ENCODE results near the gene CLEC10A.

Gene CLEC10A

DNA sequence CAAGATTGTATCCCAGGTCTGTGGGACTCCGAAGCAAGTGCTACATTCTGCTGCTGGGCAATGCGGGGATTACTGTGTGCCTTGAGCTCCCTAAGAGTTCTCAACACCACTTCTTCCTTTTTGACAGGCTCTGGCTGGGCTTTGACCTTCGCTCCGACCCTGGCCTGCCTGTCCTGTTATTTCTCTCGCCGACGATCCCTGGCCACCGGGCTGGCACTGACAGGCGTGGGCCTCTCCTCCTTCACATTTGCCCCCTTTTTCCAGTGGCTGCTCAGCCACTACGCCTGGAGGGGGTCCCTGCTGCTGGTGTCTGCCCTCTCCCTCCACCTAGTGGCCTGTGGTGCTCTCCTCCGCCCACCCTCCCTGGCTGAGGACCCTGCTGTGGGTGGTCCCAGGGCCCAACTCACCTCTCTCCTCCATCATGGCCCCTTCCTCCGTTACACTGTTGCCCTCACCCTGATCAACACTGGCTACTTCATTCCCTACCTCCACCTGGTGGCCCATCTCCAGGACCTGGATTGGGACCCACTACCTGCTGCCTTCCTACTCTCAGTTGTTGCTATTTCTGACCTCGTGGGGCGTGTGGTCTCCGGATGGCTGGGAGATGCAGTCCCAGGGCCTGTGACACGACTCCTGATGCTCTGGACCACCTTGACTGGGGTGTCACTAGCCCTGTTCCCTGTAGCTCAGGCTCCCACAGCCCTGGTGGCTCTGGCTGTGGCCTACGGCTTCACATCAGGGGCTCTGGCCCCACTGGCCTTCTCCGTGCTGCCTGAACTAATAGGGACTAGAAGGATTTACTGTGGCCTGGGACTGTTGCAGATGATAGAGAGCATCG, 41.8 kb downstream of the CLEC10A start:
- DNase-seq, result no peak

DNA sequence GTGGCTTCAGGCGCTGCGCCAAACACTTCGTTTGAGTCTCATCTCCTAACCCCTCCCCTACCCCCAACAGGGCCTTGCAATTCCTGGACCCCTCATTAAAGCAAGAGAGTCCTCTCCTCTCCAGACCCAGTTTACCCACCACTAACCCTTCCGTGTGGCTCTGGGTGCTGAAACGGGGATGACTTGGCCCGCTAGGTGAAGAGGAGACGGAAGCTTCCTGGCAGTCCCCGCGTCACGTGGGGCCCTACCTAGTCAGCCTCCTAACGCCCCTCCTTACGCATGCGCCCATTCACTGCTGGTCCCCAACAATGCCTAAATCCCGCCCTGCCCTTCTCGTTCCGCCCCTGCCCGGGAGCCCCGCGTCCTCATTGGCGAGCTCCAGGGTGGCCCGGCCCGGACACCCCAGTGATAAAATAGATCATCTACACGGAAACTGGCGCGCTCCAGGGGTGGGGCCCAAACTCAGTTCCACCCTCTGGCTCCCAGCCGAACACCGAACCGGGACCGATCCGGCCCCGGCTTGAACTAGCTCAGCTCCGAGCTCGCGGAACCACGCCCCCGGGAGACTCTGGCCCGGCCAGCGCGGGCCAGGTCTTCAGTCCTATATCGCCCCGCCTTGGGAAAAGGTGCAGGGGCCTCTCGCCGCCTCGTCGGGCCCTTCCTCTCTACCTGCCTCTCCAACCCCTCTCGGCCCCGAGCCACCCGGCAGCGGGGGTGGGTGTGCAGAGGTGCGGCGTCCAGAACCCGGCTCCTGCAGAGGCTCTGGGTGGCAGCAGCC, 44.3 kb downstream of the CLEC10A start, which contains the start of gene SLC16A13:
SLC16A13 (plus strand) TSS at position 425 of the 778 bp plus-strand sequence. CDS start 368 bp downstream, outside the sequence.
- DNase-seq, result peak; percentile 96

DNA sequence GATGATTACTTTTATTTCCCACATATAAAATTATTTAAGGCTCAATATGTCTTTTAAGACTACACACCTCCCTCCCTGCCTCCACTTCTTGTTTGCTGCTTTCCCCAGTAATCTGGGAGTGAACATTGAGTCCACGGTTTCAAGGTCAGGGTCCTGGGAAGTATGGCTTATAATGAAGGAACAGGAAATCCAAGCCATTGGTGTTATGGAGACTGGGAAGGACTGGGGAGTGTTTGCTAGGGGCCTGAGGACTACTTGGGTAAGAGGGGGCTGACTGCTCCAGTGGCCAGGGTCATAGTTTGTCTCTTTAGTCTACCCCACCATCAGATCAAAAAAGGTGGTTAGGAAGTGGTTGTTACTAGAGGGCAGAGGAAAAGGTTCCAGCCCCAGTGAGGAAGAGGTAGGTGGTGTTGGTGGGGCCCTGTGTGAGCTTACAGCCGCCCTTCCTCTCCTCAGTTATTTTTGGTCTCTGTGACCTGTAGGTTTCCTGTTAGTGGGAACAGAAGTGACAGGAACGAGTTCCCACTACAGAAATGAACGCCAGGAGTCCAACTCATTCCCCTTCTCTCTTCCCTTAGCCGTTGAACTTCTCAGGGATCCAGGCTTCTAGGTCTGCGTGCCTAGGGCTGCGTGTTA, 45.0 kb downstream of the CLEC10A start:
- DNase-seq, result no peak

DNA sequence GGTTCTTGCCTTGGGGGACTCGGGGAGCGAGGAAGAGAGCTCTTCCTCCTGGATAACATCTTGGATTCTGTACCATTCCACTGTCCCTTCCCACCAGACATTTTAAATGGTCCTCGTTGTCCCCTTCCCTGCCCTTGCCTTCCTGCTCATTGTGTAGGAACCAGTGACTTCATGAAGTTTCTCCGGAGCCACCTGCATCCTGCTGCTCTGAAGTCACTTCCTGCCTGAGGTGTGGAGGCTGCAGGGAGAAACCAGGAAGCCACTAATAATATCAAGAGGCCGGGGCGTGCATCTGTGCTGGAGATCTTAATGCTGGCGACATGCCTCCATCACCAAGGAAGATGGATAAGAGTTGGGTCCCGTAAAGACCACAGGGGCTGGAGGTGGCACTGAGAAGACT, 50.4 kb downstream of the CLEC10A start:
- no peak for DNase-seq

DNA sequence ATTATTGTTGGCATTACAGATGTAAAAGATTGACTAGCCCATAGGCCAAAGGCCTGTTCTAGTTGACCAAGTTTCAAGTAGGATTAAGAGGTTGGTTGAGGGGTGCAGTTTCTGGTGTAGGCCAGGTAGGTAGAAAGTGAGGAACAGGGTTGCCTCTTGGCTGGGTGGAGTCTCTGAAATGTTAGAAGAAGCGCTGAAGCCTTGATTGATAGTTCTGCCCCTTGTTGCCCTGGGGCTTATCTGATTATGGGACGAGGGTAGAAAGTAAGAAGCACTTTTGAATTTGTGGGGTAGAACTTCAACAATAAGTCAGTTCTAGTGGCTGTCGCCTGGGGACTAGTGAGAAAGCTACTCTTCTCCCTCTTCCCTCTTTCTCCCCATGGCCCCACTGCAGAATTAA, 51.0 kb downstream of the CLEC10A start:
- DNase-seq, result no peak

DNA sequence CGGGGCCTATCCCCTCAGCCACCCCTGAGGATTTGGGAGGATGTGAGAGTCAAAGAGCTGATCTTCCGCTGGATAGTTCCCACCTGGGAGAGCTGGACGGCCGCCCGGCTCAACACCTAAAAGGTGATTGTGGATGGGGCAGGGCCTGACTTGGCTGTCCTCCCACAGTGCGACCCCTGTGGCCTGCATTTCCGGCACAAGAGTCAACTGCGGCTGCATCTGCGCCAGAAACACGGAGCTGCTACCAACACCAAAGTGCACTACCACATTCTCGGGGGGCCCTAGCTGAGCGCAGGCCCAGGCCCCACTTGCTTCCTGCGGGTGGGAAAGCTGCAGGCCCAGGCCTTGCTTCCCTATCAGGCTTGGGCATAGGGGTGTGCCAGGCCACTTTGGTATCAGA, 52.7 kb downstream of the CLEC10A start:
- no peak for DNase-seq

DNA sequence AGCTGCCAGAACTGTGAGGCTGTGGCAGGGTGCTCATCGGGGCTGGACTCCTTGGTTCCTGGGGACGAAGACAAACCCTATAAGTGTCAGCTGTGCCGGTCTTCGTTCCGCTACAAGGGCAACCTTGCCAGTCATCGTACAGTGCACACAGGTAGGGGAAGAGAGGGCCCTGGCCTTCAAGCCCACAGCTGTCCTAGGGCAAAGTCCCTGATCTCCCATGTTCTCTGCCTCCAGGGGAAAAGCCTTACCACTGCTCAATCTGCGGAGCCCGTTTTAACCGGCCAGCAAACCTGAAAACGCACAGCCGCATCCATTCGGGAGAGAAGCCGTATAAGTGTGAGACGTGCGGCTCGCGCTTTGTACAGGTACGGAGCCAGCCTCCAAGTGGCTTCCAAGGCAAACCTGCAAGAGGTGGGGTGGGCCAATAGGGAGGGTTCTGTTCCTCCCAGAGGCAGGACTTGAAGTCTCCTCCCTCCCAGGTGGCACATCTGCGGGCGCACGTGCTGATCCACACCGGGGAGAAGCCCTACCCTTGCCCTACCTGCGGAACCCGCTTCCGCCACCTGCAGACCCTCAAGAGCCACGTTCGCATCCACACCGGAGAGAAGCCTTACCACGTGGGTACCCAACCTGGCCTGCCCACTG, 53.5 kb downstream of the CLEC10A start:
- no peak for DNase-seq

DNA sequence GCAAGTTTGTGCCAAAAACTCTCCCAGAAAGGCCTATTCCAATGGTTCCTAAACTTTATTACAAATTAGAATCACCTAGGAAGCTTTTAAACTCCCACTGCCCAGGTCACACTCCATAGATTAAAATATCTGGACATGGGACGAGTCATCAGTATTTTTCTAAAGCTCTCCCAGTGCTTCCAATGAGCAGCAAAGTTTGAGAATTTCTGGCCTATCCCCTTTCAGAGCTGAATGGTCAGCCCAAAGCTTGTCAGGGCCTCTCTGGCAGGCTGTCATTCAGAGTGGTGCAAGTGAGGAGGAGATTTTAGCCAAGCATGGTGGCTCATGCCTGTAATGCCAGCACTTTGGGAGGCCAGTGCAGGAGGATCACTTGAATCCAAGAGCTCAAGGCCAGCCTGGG, 54.8 kb downstream of the CLEC10A start:
- no peak for DNase-seq

Measured in RPMI8226 (cell line).